Glutamatergic neuron (in vitro differentiated cells): ENCODE data around the gene EOGT. TPM values are rescaled to one million over a fixed set of nuclear protein-coding genes. Genes with fewer than 3 reads are reported as not detected.
A peak's percentile ranks its signal among the peaks of the same experiment; 100 is the strongest.

Experiments used
- DNase-seq: peaks from one replicate; pipeline ENCODE4 v3.0.0; 2022
- H3K27ac Mint-ChIP-seq: one replicate; pipeline ENCODE4 v1.8.0; 2020; ENCODE audit warnings: mild to moderate bottlenecking, mixed read lengths, inconsistent platforms; ENCODE audit not compliant: unreplicated experiment
- H3K27me3 Mint-ChIP-seq: one replicate; pipeline ENCODE4 v1.8.0; 2020; ENCODE audit warnings: mild to moderate bottlenecking, moderate library complexity, mixed read lengths, inconsistent platforms; ENCODE audit not compliant: unreplicated experiment
- H3K36me3 Mint-ChIP-seq: one replicate; pipeline ENCODE4 v1.8.0; 2020; ENCODE audit warnings: mild to moderate bottlenecking, mixed read lengths, inconsistent platforms; ENCODE audit not compliant: unreplicated experiment
- H3K4me1 Mint-ChIP-seq: one replicate; pipeline ENCODE4 v1.8.0; 2020; ENCODE audit warnings: mild to moderate bottlenecking, low read depth, mixed read lengths, inconsistent platforms; ENCODE audit not compliant: unreplicated experiment
- H3K4me3 Mint-ChIP-seq: one replicate; pipeline ENCODE4 v1.8.0; 2020; ENCODE audit warnings: mild to moderate bottlenecking, mixed read lengths, inconsistent platforms; ENCODE audit not compliant: unreplicated experiment
- H3K9me3 Mint-ChIP-seq: one replicate; pipeline ENCODE4 v1.8.0; 2020; ENCODE audit warnings: mild to moderate bottlenecking, moderate library complexity, mixed read lengths, inconsistent platforms; ENCODE audit not compliant: unreplicated experiment
- microRNA-seq: library from miRNA; unstranded; fragments of <30 nt; microRNA quantifications from one replicate; pipeline ENCODE4, GENCODE V29; 2020; ENCODE audit not compliant: unreplicated experiment
- total RNA-seq: library from RNA; stranded (reverse); fragmentation: NEBNext Ultra II Directional; extraction: Animal tissue kit (Norgen Biotek cat#: 25700); gene quantifications from one replicate; pipeline ENCODE4 v1.2.1, GENCODE V29; 2021; ENCODE audit not compliant: unreplicated experiment
- TF ChIP-seq, protein P1 (sequence below): fragments of 200-600 bp; sonication (generic); IDR thresholded peaks from one replicate; pipeline ENCODE4 v1.5.0; 2021; ENCODE audit not compliant: partially characterized antibody, unreplicated experiment

EOGT gene
- total RNA-seq, 1 donor from 2014 or later = 17.2 TPM

DNA sequence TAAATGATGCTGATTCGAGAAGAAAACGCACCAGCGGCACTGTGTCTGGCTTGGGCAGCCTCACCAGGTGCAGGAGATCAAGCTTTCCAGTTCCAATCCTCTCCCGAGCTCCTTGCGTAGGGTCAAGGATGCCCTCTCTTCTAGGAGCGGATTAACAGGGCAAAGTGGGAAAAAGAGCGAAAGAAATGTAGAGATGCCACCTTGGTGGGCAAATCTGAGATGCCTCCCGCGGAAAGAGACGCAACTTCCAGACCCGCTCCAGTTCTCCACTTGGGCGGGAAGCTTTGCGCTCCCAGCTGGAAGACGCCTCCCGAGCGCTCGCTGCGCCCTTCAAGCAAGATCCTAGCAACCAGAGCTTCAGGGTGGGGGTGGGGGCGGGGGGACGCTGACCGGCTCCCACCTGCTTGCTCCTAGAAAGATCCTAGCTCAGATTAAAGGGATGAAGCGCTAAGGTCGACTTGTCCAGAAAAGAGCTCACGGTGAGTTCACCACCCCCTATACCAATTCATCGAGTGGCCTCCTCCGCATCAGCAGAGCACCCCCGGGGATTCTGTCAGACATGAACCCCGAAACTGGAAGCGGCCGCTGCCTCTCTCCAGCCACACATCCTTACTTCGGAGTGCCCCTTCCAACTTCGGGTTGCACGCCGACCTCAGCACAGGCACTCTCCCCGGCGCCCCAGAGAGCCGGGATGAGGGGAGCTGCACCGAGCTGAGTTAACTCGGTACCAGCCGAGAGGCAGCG lies 81.9 kb downstream of the EOGT start:
- Mint-ChIP-seq H3K4me1 (no peaks in the 10 kb centered on the region), H3K9me3 (peaks cover 2% of the 10 kb centered on the region), H3K27ac (no peak overlapping the region), H3K4me3 (peak overlapping the region; percentile 43), H3K36me3 (no peaks in the 10 kb centered on the region), H3K27me3 (peaks cover 6% of the 10 kb centered on the region)
- DNase-seq = peak; percentile 14
- TF ChIP-seq, protein P1, sequence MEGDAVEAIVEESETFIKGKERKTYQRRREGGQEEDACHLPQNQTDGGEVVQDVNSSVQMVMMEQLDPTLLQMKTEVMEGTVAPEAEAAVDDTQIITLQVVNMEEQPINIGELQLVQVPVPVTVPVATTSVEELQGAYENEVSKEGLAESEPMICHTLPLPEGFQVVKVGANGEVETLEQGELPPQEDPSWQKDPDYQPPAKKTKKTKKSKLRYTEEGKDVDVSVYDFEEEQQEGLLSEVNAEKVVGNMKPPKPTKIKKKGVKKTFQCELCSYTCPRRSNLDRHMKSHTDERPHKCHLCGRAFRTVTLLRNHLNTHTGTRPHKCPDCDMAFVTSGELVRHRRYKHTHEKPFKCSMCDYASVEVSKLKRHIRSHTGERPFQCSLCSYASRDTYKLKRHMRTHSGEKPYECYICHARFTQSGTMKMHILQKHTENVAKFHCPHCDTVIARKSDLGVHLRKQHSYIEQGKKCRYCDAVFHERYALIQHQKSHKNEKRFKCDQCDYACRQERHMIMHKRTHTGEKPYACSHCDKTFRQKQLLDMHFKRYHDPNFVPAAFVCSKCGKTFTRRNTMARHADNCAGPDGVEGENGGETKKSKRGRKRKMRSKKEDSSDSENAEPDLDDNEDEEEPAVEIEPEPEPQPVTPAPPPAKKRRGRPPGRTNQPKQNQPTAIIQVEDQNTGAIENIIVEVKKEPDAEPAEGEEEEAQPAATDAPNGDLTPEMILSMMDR = no peak

Small RNAs within 50 kb of the gene (microRNA-seq; reads per million reads assigned to microRNA genes)
- 1.4 reads per million, percentile 3 among the genes with 10 or more reads in this experiment for gene MIR3136

Other genes with a start within 250 kb of the EOGT start
- not detected for gene TAFA4, start 81.1 kb downstream of the EOGT start, total RNA-seq
- 18.8 TPM for gene TMF1, start 38.6 kb upstream of the EOGT start, total RNA-seq
- gene UBA3, start 66.7 kb upstream of the EOGT start, total RNA-seq = 68.6 TPM
- gene ARL6IP5, start 71.3 kb upstream of the EOGT start, total RNA-seq = 74.0 TPM
- gene LMOD3, start 108.9 kb upstream of the EOGT start, total RNA-seq = not detected